Measurements from ENCODE around the gene DGCR8. TPM values are rescaled to one million over a fixed set of nuclear protein-coding genes. Genes with fewer than 3 reads are reported as not detected.

Gene DGCR8
- polyA plus RNA-seq, 1 experiment = 22.0 TPM

DNA sequence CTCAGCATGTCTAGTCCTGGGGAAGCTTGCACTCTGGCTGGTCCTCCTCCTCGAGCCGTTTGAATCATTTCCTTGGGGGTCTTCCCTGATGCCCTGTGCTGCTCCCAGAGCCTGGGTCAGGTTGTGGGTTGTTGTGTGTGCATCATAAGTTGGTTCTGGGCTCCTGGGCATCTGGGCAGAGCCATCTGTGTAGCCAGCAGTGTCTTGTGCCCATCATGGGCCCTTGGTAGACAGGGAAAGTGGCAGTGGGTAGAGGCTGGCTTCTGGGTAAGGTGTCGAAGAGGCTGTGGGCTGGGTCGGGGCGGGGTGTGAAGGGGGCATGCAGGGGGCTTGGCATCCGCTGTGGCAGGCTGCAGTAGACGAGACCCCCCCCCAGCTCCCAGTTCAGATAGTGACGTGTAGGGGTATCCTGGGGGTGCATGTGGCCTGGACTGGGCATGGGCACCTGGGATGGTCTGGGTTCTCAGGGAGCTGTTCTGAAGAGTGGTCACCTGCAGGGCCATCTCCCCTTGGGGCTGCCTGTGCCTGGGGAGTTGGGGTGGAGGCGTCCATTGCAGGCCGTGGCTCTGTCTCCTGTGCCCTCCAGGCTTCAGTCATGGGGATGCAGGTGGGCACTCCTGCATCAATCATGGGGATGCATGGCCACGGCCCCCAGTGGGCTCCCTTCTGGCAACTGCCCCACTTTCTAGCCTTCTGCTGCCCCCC is 44.2 kb downstream of the DGCR8 start:
- ChIA-PET POLR2A (no interaction called here), CTCF (no interaction called here)
- TF ChIP-seq, protein P1, sequence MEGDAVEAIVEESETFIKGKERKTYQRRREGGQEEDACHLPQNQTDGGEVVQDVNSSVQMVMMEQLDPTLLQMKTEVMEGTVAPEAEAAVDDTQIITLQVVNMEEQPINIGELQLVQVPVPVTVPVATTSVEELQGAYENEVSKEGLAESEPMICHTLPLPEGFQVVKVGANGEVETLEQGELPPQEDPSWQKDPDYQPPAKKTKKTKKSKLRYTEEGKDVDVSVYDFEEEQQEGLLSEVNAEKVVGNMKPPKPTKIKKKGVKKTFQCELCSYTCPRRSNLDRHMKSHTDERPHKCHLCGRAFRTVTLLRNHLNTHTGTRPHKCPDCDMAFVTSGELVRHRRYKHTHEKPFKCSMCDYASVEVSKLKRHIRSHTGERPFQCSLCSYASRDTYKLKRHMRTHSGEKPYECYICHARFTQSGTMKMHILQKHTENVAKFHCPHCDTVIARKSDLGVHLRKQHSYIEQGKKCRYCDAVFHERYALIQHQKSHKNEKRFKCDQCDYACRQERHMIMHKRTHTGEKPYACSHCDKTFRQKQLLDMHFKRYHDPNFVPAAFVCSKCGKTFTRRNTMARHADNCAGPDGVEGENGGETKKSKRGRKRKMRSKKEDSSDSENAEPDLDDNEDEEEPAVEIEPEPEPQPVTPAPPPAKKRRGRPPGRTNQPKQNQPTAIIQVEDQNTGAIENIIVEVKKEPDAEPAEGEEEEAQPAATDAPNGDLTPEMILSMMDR (IDR thresholded peaks at IDR 0.05; ENCODE audit: low read depth, low read length) = no peak
- Histone ChIP-seq H3K27me3 (ENCODE audit: control insufficient read depth, insufficient read depth, low read length) (no peaks in the 10 kb centered on the region), H3K9me3 (ENCODE audit: control insufficient read depth, insufficient read depth, low read length) (no peaks in the 10 kb centered on the region; the same call in 1 of the 2 replicates), H3K27ac (ENCODE audit: low read depth, low read length) (no peak overlapping the region), H3K4me3 (ENCODE audit: low read depth, low read length) (no peak overlapping the region)
- no peak for DNase-seq (ENCODE audit: low read depth, low spot score)

GRCh38 chr22:20125201-20126174 is 45.4 kb downstream of the DGCR8 start:
- Histone ChIP-seq H3K9me3 (ENCODE audit: control insufficient read depth, insufficient read depth, low read length) (no peaks in the 10 kb centered on the region; the same call in 1 of the 2 replicates), H3K27ac (ENCODE audit: low read depth, low read length) (no peak overlapping the region), H3K27me3 (ENCODE audit: control insufficient read depth, insufficient read depth, low read length) (no peaks in the 10 kb centered on the region), H3K4me3 (ENCODE audit: low read depth, low read length) (no peak overlapping the region)
- no peak for DNase-seq (ENCODE audit: low read depth, low spot score)
- TF ChIP-seq, protein P1 (IDR thresholded peaks at IDR 0.05; ENCODE audit: low read depth, low read length) = no peak
- CTCF ChIA-PET = interaction anchor here (0.5 kb wide), 1 partner anchor 194 kb away, joined by 3 read pairs; the partner anchor contains the start of gene DGCR6L
- POLR2A ChIA-PET = no interaction called here

GRCh38 chr22:20126284-20127029 is 46.4 kb downstream of the DGCR8 start:
- TF ChIP-seq, protein P1 (IDR thresholded peaks at IDR 0.05; ENCODE audit: low read depth, low read length) = no peak
- ChIA-PET POLR2A (interaction anchor here (0.7 kb wide), 1 partner anchor 169 kb away, joined by 3 read pairs; no protein-coding TSS in a partner anchor), CTCF (no interaction called here)
- DNase-seq (ENCODE audit: low read depth, low spot score) = no peak
- no peaks in the 10 kb centered on the region; the same call in 1 of the 2 replicates for H3K9me3 ChIP-seq (ENCODE audit: control insufficient read depth, insufficient read depth, low read length)
- H3K27me3 ChIP-seq (ENCODE audit: control insufficient read depth, insufficient read depth, low read length) = no peaks in the 10 kb centered on the region
- H3K27ac ChIP-seq (ENCODE audit: low read depth, low read length) = no peak overlapping the region
- H3K4me3 ChIP-seq (ENCODE audit: low read depth, low read length) = no peak overlapping the region

DNA sequence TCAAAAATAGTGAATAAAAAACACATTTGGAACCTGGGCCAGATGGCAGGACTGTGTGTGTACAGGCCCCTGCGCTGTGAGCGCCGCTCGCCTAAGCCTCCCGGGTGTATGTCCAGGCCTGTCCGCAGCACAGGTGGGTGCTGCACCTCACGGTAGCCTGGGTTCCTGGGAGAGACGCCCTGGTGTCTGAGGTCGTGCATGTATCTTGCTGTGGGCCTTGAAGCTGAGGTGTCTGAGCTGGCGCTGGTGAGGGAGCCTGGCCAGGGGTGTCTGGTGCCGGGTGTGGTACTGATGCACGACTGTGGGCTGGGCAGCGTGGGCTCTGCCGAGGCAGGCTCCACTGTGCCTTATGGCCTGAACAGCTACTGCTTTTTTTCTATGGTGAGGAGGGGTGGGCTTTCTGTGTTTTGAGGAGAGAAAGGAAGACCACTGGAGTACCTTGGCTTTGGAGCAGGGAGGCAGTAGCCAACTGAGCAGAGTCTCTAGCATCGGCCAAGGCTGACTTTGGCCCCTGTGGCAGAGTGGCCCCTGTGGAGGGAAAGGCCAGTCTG is 47.4 kb downstream of the DGCR8 start:
- TF ChIP-seq, protein P1 (IDR thresholded peaks at IDR 0.05; ENCODE audit: low read depth, low read length) = no peak
- H3K9me3 ChIP-seq (ENCODE audit: control insufficient read depth, insufficient read depth, low read length) = no peaks in the 10 kb centered on the region; the same call in 1 of the 2 replicates
- H3K27ac ChIP-seq (ENCODE audit: low read depth, low read length) = no peak overlapping the region
- DNase-seq (ENCODE audit: low read depth, low spot score) = no peak
- H3K27me3 ChIP-seq (ENCODE audit: control insufficient read depth, insufficient read depth, low read length) = no peaks in the 10 kb centered on the region
- CTCF ChIA-PET = no interaction called here
- H3K4me3 ChIP-seq (ENCODE audit: low read depth, low read length) = no peak overlapping the region
- POLR2A ChIA-PET = no interaction called here

Data from AG04450 (cell line).